CD4-positive, alpha-beta T cell treated with Interleukin-1 beta for 1 hour (primary cell): ENCODE results near the gene RGS7BP.
"Not testable (repeated sequence)": the region's sequence is repeated elsewhere in the genome, so short reads cannot be mapped to it uniquely, and the experiment has no call there.

Experiments
- DNase-seq, 2 donors: peaks; one replicate each; pipeline ENCODE4 v3.0.0-alpha.2; 2020 to 2022

RGS7BP gene

GRCh38 chr5:64505769-64506566 lies at the start of gene RGS7BP:
Gene RGS7BP (plus strand): TSS chr5:64506015. CDS start chr5:64506625, 610 bp downstream.
- no peak for DNase-seq

- no peak for DNase-seq
Observed at GRCh38 chr5:64457846-64458245, 48.0 kb upstream of the RGS7BP start.

- no peak for DNase-seq
Observed at GRCh38 chr5:64458948-64459347, 46.9 kb upstream of the RGS7BP start.

- DNase-seq = no peak
Observed at GRCh38 chr5:64462391-64462790, 43.4 kb upstream of the RGS7BP start.

- no peak for DNase-seq
Observed at GRCh38 chr5:64486163-64486562, 19.7 kb upstream of the RGS7BP start.

GRCh38 chr5:64487283-64487682 lies 18.5 kb upstream of the RGS7BP start:
- DNase-seq = no peak

- DNase-seq = no peak
Observed at GRCh38 chr5:64489857-64490256, 16.0 kb upstream of the RGS7BP start.

- DNase-seq = no peak
Observed at GRCh38 chr5:64497386-64497785, 8.4 kb upstream of the RGS7BP start.

GRCh38 chr5:64502196-64502595 lies 3.6 kb upstream of the RGS7BP start:
- DNase-seq = no peak

GRCh38 chr5:64506567-64507263 lies 900 bp downstream of the RGS7BP start:
- DNase-seq = no peak

GRCh38 chr5:64507264-64507605 lies 1.4 kb downstream of the RGS7BP start:
- DNase-seq = no peak

- no peak for DNase-seq
Observed at GRCh38 chr5:64509828-64510227, 4.0 kb downstream of the RGS7BP start.

- no peak for DNase-seq
Observed at GRCh38 chr5:64513492-64513891, 7.7 kb downstream of the RGS7BP start.

GRCh38 chr5:64514612-64515011 lies 8.8 kb downstream of the RGS7BP start:
- no peak for DNase-seq

GRCh38 chr5:64516216-64516615 lies 10.4 kb downstream of the RGS7BP start:
- no peak for DNase-seq

- DNase-seq = no peak
Observed at GRCh38 chr5:64518793-64519192, 13.0 kb downstream of the RGS7BP start.

- no peak for DNase-seq
Observed at GRCh38 chr5:64519263-64519662, 13.4 kb downstream of the RGS7BP start.

GRCh38 chr5:64526734-64527439 lies 21.1 kb downstream of the RGS7BP start:
- DNase-seq = no peak

- DNase-seq = no peak
Observed at GRCh38 chr5:64530076-64530475, 24.3 kb downstream of the RGS7BP start.

GRCh38 chr5:64532212-64532611 lies 26.4 kb downstream of the RGS7BP start:
- no peak for DNase-seq

GRCh38 chr5:64532657-64533056 lies 26.8 kb downstream of the RGS7BP start:
- DNase-seq = no peak

GRCh38 chr5:64534033-64534432 lies 28.2 kb downstream of the RGS7BP start:
- no peak for DNase-seq

- DNase-seq = no peak
Observed at GRCh38 chr5:64557911-64558310, 52.1 kb downstream of the RGS7BP start.

- DNase-seq = not testable (repeated sequence)
Observed at GRCh38 chr5:64558641-64559040, 52.8 kb downstream of the RGS7BP start.
